ENCODE data around the gene C20orf204.

GRCh38 chr20:64003960-64004725 lies 31.8 kb upstream of the C20orf204 start:
- TF ChIP-seq EZH2 (IDR thresholded peaks at IDR 0.05; ENCODE audit: insufficient read depth, poor library complexity, severe bottlenecking): no peak
- TF ChIP-seq EZH2phosphoT487 (IDR thresholded peaks at IDR 0.05; ENCODE audit: insufficient read depth, low read depth): no peak
